C4-2B (cell line): ENCODE measurements around the gene INPP4A.

Source experiments
- H3K27ac ChIP-seq: fragments of 450-650 bp; 2 replicates; pipeline ENCODE4 v1.5.1; 2017
- CTCF ChIP-seq: fragments of 450-650 bp; conservative IDR thresholded peaks from 2 replicates; pipeline ENCODE4 v1.5.1; 2017; ENCODE audit warnings: mild to moderate bottlenecking
- ZFX ChIP-seq: fragments of 450-650 bp; IDR thresholded peaks from 2 replicates; pipeline ENCODE4 v1.6.1; 2017

Gene INPP4A

GRCh38 chr2:98441706-98442450 lies 2.8 kb upstream of the INPP4A start:
- TF ChIP-seq CTCF (no peak), ZFX (no peak)
- no peak overlapping the region for H3K27ac ChIP-seq

- no peak overlapping the region for H3K27ac ChIP-seq
- TF ChIP-seq ZFX: no peak
These were observed 2.2 kb upstream of the INPP4A start for GRCh38 chr2:98442488-98442887.

- peak overlapping the region; percentile 76 for H3K27ac ChIP-seq
- TF ChIP-seq ZFX: peak; percentile 64
- peak; percentile 18; the same call in 1 of the 2 replicates for TF ChIP-seq CTCF
These were observed 572 bp downstream of the INPP4A start for GRCh38 chr2:98445177-98445682.

- TF ChIP-seq CTCF (no peak), ZFX (no peak)
- peak overlapping the region; percentile 76 for H3K27ac ChIP-seq
These were observed 1.3 kb downstream of the INPP4A start for GRCh38 chr2:98445683-98446581.

DNA sequence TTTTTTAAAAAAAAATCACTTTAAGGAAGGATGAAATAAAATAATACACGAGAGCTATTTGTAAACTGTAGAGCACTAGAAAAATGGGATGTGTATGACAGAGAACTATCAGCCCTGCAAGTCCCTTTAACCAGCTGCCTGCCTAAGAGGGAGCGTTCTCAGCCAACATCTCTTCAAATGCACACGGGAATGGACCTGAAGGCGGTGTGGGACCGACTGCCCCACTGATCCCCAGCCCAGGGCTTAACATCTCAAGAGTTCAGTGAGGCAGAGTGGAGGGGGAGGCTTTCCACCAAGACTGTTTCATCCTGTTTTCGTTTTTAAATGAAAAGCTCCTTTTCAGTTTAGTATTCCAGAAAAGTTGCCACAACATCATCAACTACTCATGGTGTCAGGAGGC lies 2.2 kb downstream of the INPP4A start:
- TF ChIP-seq CTCF (no peak), ZFX (no peak)
- H3K27ac ChIP-seq: no peak overlapping the region

- TF ChIP-seq CTCF (no peak), ZFX (no peak)
- H3K27ac ChIP-seq: no peak overlapping the region
These were observed 3.9 kb downstream of the INPP4A start for GRCh38 chr2:98448441-98449145.

- no peak overlapping the region for H3K27ac ChIP-seq
- TF ChIP-seq ZFX: no peak
- no peak for TF ChIP-seq CTCF
These were observed 7.9 kb downstream of the INPP4A start for GRCh38 chr2:98452396-98453027.
